DMS 273 (cell line): Measurements from ENCODE around the gene RSF1.

Experiments used
- DNase-seq: peaks from one replicate; lab custom pipeline; 2025; ENCODE audit not compliant: unreplicated experiment; lab: John Stamatoyannopoulos, UW

RSF1 gene

GRCh38 chr11:77750394-77751156 is 69.9 kb downstream of the RSF1 start:
- no peak for DNase-seq

- no peak for DNase-seq
Measured at GRCh38 chr11:77749232-77749631, 71.3 kb downstream of the RSF1 start.

- no peak for DNase-seq
Measured at GRCh38 chr11:77748266-77748665, 72.3 kb downstream of the RSF1 start.

- DNase-seq, result no peak
Measured at GRCh38 chr11:77747381-77747969, 73.0 kb downstream of the RSF1 start.

- no peak for DNase-seq
Measured at GRCh38 chr11:77736473-77736872, 84.0 kb downstream of the RSF1 start.

DNA sequence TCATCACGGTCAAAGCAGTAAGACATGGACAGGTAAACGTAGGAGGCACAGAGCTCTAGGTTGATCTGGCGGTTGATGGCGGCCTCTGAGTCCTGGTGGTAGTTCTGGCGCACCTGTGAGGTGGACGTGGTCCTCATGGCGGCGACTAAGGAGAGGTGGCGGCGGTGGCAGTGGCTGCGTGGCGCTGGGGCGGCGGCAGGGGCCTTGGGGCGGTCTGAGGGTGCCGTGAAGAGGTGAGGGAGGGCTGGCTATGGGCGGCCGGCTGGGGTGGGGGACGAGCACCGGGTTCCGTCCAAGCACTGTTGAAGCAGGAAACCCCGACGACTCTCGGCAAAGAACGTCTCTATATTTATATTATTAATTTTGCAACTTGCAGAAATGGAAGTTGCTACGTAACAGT is 85.6 kb downstream of the RSF1 start:
- DNase-seq, result no peak

DNA sequence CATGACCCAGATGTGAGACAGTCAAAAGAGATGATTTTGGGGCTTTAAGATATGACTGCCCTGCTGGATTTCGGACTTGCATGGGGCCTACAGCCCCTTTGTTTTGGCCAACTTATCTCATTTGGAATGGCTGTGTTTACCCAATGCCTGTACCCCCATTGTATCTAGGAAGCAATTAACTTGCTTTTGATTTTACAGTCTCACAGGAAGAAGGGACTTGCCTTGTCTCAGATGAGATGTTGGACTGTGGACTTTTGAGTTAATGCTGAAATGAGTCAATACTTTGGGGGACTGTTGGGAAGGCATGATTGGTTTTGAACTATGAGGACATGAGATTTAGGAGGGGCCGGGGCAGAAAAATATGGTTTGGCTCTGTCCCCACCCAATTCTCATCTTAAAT is 88.4 kb downstream of the RSF1 start:
- DNase-seq, result no peak

DNA sequence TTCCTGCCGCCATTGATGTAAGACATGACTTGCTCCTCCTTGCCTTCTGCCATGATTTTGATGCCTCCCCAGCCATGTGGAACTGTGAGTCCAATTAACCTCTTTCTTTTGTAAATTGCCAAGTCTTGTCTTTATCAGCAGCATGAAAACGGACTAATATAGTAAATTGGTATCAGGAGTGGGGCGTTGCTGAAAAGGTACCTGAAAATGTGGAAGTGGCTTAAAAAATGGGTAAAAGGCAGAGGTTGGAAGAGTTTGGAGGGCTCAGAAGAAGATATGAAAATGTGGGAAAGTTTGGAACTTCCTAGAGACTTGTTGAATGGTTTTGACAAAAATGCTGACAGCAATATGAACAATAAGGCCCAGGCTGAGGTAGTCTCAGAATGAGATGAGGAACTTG is 89.7 kb downstream of the RSF1 start:
- no peak for DNase-seq

GRCh38 chr11:77729063-77729462 is 91.5 kb downstream of the RSF1 start:
- no peak for DNase-seq

- no peak for DNase-seq
Measured at GRCh38 chr11:77728203-77728786, 92.2 kb downstream of the RSF1 start.

GRCh38 chr11:77726524-77726923 is 94.0 kb downstream of the RSF1 start:
- DNase-seq, result no peak

GRCh38 chr11:77725433-77725832 is 95.1 kb downstream of the RSF1 start:
- DNase-seq, result no peak

DNA sequence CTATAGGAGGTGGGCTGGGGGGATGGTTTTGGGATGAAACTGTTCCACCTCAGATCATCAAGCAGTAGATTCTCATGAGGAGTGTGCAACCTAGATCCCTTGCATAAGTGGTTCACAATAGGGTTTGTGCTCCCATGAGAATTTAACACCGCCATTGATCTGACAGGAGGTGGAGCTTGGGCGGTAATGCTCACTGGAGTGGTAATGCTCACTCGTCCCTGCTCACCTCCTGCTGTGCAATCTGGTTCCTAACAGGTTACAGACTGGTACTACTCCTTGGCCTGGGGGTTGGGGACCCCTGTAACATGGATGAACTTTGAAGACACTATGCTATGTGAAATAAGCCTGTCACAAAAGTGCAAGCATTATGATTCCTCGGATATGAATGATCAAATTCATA is 95.9 kb downstream of the RSF1 start:
- DNase-seq, result peak; percentile 7

DNA sequence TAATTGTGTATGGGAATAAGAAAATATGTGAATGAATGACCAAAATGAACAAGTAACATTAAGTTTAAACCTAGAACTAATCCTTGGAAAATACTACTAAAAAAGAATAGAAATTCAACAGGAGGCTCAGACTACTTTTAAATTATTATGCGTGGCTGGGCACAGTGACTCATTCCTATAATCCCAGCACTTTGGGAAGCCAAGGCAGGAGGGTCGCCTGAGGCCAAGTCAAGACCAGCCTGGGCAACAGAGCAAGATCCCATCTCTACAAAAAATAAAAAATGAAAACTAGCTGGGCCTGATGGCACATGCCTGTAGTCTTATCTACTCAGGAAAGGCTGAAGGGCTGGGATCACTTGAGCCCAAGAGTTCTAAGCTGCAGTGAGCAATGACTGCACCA is 97.5 kb downstream of the RSF1 start:
- DNase-seq, result no peak

DNA sequence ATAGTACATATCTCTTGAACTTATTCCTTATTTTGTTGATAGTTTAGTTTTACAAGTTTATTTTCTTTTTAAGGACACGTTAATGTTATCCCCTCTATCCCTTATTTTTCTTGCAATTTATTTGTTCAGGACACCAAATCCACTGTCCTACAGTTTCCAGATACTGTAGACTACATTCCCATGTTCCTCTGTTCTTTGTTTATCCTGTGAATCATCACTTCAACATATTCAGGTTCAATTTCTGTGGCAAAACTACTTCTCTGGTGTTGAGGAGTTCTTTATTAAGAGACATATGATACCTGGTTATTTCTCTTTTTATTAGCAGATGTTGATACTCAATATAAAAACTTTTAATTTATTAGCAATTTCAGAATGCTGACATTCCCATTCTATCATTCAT is 110.2 kb downstream of the RSF1 start:
- no peak for DNase-seq

DNA sequence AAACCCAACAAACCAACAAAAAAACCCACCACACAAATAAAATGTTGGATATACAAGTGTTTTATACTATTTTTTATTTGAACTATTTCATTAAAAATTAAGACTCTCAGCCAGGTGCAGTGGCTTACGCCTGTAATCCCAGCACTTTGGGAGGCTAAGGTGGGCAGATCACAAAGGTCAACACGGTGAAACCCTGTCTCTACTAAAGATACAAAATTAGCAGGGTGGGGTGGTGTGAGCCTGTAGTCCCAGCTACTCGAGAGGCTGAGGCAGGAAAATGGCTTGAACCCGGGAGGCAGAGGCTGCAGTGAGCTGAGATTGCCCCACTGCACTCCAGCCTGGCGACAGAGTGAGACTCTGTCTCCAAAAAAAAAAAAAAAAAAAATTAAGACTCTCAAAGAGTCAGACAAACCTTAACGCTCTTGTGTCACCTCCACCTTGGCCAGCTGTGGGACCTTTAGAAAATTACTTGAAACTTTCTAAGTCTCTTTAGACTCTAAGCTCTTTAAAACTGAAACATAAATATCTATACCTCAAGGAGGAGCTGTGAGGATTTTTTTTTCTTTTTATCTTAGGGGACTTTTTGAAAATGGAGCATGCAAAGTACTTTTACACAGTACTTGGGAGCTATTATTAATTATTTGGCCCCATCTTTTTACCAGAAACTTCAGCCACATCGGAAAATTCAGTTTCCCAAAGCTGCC is 114.5 kb downstream of the RSF1 start:
- no peak for DNase-seq

- DNase-seq, result no peak
Measured at GRCh38 chr11:77705195-77705875, 115.2 kb downstream of the RSF1 start.

DNA sequence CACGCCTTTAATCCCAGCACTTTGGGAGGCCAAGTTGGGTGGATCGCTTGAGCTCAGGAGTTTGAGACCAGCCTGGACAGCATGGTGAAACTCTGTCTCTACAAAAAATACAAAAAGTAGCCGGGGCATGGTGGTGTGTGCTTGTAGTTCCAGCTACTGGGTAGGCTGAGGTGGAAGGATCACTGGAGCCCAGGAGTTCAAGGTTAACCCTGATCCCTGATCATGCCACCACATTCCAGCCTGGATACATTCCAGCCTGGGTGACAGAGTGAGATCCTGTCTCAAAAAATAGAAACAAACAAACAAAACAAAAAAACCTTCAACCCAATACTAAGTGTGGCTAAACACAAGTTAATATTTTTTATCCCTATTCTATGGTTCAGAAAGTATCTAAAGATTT is 116.5 kb downstream of the RSF1 start:
- DNase-seq, result no peak

DNA sequence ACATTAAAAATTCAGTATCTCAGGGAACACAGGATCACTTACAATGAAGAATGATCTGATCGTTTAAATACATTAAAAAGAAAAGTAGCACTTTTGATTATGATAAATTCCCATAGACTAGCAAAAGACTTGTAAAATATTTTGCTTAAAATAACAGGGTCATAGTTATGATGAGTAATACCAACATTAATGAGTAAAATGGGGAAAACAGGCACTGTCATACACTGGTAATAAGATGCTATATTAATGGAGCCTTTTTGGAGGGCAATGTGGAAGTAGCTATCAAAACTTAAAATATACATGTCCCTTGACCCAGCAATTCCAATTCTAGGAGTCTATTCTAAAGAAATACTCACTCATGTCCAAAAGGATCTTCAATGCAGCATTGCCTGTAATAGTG is 121.1 kb downstream of the RSF1 start:
- DNase-seq, result no peak

- DNase-seq, result no peak
Measured at GRCh38 chr11:77698896-77699295, 121.6 kb downstream of the RSF1 start.

DNA sequence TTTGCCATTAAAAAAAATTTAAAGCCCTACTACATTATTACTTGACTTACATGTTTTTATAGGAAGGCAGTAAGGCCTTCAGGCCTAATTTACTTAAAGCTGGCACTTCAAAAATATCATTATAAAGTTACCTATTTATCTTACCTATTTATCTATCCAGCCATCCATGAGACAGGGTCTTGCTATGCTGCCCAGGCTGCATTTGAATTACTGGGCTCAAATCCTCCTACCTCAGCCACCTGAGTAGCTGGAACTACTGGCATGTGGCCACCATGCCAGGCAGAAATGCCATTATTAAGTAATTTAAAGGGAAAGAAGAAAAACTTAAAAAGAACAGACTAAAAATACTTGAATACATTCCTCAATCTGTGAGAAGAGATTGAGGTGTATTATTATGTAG is 122.7 kb downstream of the RSF1 start:
- DNase-seq, result no peak
